GM19397 (cell line): ENCODE measurements around the gene HOXA6.

Experiments
- ATAC-seq: cut with Tn5 transposase; IDR thresholded peaks from one replicate; pipeline ENCODE4 v1.9.1; 2021; ENCODE audit warnings: mild to moderate bottlenecking, moderate library complexity; ENCODE audit not compliant: unreplicated experiment

Gene HOXA6

DNA sequence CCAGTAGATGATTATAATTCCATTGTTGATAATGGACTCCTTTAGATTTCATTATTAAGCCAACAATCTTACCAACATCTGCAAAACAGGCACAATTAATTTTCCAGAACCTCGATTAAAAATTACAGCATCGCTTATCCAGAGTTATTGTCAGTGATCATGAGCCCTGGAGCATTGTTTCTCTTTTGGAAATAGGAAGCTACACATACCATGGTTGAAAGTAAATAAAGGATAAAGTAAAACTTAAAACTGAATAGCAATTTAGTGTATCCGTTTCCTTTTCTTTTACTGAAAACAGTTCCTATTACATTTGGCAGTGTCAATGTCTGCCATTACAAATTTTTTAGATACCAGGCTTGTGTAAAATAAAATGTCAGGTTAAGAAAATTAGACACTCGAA lies 35.2 kb downstream of the HOXA6 start:
- no peak for ATAC-seq

DNA sequence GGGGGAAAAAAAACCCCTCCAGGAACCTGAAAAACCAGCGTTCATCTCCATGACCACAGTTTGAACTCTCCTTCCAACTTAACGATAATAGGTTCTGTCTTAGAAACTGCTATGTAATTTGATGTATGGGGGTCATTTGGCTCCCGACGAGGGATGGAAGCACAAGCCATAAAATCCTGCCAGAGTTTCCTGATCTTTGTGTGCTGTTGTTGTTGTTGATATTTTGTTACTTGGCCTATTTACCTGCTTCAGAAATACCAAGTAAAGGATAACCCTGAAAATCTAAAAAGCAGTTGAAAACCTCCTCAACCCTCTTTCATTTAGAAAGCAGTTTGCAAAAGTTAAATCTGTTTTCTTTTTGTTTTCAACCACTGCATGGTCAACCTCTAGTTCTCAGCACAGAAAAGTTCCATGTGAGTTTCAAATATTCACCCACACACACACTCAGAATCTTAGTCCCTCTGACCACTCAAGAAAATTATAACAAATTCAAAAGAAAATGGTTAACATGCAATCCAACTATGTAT lies 35.8 kb downstream of the HOXA6 start:
- no peak for ATAC-seq

DNA sequence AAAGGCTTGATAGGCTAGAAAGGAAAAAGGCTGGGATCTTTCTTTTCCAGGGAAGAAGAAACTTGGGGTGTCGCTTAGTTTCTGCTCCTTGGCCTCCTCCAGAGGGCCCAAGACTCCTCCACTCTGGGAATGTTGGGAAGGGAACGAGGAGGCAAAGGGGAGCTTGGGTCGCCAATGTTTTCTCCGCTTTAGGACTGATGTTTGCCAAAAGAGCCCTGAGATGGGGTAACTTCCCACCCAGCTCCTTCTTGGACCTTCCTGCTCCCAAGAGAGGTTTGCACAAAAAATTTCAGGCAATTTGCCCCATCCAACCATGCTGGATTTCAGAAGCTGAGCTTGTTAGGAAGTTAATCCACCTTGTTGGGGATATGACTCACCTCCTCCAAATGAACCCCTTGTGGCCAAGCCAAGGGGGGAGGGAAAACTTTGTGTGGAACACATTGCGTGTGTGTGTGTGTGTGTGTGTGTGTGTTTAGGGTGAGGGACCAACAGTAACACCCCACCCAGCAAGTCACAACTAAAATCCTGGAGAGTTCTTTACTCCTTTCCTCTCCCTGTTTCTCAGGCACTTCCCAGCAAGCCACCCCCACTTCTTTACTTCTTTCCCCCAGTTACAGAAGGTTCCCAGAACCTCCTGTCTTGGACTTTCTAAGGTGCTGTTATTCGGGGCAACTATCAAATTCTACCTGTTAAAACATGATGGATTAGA lies 36.4 kb downstream of the HOXA6 start:
- ATAC-seq, result no peak

DNA sequence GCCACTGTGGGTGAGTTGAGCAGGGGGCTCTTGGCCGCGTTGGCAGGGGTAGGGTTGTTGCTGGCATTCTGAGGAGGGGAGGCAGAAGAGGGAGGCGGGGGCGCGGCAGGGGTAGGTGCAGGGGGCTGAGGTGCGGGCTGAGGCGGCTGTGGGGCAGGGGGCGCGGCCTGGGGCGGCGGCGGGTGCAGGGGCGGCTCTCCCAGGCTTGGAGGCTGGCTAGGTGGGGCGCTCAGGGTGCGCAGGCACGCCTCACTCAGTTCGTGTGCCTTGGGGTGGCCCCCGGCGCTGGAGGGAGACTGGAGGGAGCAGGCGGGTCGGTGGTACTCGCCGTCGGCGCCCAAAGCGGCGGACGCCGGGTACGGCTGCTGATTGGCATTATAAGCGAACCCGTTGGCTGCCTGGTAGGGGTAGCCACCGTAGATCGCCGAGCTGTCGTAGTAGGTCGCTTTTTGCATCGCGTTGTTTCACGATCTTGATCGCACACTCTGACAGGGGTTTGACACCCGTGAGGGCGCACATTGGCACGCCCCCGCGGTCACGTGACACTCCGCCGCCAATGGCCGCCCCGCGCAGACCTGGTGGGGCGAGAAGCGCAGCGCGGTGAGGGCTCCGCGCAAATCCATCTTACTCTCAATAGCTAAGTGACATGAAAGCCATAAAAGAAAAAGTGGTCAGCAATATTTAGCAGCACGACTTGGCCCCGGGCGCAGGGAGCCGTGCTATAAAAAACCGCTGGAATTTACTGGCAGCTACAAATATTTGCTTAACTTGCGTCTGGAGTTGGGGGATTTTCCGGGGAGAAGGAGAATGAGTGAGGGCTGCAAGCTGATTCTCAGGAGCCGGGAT lies 37.2 kb downstream of the HOXA6 start:
- no peak for ATAC-seq

DNA sequence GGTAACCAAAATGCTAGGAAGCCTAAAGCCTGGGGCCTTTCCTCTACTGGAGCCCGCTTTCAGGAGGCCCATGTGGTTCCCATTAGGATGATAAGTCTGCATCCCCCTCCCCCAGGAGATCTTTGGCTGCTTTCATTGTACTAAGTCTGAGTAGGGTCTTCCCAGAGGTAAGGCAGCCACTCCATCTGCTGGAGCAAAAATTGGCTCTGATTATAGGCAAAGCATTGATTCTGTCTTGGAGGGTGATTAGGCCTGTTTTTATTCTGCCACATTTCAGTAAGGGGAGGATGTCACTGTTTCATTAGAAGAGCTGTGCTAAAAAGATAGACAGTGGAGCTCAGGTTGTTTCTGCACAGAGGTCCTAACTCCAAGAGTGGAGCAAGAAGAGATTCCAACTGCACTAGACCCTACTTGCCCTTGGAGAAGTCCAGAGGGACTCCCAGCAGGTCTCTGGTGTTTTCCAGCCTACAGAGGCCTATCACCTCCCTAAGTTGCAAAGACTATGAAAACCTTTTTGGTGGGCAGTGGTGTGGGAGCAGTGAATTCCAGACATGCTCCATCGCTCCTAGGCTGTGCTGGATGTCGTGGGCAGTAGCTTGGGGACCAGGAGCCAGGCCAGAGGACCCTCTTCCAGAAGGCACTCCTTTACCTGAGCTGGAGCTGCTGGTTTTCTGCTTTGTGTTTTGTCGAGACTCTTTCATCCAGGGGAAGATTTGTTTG lies 37.9 kb downstream of the HOXA6 start:
- ATAC-seq, result no peak

DNA sequence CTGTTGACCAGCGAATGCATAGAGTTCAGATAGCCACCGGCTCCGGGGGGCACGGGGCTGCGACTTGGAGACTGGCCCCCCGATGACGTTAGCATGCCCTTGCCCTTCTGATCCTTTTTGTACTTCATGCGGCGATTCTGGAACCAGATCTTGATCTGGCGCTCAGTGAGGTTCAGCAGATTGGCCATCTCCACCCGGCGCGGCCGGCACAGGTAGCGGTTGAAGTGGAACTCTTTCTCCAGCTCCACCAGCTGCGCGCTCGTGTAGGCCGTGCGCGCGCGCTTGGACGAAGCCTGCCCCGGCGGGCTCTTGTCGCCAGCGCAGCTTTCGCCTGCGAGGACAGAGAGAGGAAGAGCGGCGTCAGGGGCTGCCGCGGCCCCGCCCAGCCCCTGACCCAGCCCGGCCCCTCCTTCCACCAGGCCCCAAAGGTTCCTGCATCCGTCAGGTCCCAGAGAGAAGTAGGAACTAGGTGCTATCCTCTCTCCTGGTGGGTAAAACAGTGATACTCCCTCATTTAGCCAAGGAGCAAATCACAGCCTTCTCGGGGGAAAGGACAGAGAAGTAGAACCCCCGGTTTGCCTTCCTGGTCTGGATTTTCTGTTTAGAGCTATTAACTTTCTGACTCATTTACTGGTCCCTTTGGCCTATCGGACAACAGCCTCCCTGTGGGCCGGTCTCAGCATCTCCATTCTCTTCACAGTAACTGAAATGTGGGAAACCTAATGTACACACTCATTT lies 39.0 kb downstream of the HOXA6 start:
- ATAC-seq, result no peak

DNA sequence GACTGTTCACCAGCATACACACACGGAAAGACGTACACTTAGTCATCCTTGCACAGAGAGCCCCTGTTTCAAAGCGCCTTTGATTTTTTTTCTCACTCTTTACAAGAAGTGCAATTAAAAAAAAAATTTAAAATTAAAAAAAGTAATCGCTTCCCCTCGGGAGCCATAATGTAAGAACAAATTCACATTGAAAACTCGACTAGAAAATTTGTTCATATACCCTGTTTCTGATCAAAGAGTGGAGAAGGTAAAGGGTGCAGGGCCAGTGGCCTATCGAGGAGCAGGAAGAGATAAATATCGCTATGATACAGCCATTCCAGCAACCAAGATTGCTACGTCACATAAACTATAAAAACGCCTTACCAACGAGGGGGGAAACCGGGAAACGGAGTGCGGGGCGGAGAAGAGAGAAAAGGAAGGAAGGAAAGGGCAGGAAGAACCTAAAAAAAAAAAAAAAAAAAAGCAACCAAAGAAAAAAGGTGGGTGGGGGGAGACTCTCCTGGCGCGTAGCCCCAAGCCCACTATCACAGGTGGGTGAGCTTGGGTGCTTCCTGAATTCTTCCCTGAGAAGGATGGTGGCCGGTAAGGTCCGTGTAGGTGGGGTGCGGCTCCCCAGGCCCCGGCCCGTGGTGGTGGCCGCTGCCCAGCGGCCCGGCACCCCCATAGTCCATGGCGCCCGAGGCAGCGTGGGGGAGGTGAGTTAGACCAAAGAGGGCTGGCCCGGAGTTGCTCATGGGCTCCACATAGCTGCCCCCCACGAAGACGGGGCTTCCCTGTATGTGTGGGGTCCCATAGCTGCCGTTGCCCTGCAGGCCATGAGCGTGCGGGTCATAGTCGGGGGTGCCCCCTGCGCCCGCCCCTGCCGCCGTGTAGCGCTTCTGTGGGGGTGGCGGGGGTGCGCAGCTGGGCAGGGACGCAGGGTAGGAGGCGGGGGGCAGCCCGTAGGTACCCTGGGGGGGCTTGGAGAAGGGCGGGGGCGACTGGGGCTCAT lies 39.9 kb downstream of the HOXA6 start:
- no peak for ATAC-seq

DNA sequence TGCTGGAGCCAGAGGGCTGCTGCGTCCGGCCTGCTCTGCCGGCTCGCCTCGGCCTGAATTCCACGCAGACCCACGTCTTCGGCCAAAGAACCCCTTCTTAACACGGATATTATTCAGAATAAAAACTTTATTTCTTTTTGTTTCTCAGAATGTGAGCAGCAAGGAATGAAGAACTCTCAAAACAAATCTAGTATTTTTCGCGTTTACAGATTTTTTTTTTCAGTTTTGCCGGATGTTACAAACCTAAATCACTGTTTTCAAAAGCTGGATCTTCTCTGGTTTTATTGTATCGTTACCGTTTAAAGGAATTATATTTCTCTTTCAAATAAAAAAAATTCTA lies 40.7 kb downstream of the HOXA6 start:
- no peak for ATAC-seq

DNA sequence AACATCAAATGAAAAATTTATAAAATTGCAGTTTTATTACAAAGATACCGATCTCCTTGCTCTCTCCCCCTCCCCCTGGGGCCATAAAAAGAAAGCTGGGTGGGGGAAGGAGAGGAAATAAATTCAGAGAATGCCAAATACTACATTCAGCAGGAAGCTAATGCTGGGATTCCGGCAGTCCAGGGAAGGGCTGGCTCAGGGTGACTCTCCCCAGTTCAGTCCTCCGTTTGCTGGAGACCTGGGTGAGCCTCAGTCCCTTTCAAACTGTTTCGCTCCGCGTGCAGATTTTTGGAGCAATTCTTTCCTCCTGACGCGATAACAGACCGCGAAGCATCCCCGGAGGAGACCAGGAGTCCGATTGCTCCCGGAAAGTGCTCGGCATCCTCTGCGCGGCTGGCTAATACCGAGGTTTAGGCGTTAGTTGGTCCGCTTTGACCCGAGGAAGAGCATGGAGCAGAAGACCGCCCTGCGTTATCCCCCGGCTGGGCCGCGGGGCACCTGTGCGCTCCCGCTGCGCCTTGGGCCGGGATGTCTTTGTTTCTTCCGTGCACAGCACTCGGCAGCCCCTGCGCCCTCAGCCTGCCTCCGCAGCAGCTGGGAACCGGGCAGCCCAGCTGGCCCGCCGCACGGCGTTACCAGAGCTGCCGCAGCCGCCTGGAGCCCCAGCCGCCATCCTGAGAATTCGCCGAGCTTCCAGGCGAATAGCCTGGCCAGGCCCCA lies 41.2 kb downstream of the HOXA6 start:
- ATAC-seq, result no peak

DNA sequence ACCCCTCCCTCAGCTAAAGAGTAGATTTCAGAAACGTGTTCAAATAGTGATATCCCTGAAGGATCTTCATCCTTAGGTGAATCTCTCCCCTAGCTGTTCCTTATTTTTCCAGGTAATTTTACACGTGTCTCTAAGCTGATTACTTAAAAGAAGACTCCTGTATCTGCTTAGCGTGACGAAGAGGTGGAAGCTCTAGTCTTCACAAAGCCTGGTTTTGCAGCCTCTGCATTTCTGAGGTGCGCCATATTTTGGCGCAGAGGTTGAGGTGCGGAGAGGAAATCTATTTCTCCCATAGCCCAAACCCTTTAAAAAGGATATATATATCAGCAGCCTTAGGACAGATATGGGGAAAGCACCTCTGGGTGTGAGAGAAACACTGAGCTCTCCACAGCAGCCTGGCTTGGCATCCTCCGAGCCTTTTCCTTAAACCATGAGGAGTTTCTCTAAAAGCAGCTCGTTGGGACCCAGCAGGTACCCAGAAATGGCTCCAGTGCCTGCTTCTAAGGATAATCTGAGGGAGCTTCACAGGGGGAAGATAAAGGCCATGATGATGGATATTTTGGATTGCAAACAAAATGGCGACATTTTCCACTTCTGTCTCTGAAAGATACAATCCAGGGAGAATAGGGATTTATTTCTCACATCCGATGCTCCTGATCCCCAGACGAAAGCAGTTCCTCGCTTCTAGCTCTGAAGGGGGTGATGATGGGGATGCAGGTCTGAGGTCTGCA lies 42.1 kb downstream of the HOXA6 start:
- ATAC-seq, result no peak

DNA sequence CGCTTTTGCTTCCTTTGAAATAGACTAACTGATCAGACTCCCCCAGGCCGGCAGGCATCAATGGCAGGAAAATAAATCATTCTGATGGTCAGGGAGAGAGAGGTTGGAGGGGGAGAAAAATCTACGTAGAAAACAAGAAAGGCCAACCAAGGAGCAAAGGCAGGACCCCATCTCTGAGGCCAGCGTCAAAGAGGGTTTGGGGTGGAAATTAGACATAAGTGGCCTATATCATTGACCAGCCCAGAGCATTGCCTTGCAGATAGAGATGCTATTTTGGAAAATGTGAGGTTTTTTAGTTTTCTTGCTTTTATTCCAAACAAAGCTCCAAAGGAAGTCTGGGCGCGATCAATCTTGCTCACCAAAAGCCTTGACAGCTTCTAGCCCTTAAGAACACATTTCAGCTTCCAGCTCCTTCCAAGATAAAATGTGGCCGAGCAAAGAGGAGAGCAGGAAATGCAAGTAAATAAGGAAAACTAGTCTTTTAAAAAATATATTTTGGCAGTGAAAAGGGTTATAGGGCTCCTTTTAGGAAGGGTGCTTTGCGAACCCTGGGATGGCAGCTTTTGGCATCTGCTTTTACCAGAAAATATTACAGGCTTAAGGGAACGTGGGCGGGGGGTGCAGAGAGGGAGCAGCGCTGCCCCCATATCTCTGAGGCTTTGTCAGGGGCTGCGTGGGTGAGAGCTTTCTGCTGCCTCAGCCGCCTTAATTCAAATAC lies 43.1 kb downstream of the HOXA6 start:
- ATAC-seq, result no peak

DNA sequence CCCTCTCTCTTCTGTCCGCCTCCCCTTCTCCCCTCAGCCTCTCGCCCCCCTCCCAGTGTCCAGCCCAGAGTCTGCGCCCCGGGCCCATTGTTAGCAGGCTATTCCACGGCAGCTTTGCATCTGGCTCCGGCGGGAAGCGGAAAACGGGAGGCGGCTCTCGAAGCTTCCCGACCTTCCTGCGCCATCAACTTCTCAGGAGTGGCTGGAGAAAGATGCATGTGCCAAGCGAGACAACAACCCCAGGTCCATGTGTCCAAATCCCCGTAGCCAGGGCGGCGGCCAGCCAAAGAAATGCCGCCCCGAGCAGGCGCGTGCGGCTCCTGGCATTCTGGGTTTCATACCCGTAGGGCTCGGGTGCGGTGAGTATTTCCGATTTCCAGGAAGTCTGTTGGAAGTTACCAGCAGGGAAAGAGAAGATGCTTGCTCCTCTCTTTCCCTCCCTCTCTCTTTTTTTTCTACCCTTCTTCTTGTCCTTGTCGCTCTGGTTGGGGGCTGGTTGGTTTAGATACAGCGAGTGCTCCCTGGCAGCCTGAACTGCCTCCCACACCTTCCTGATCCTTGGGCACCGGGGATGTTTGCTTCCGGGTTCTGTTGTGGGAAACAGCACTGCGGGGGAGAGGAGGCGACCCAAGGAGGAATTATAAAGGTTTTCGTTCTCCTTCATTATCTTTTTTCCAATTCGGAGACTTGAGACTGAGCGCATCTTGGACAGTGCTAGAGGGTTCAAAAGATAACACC lies 43.9 kb downstream of the HOXA6 start:
- ATAC-seq, result no peak

DNA sequence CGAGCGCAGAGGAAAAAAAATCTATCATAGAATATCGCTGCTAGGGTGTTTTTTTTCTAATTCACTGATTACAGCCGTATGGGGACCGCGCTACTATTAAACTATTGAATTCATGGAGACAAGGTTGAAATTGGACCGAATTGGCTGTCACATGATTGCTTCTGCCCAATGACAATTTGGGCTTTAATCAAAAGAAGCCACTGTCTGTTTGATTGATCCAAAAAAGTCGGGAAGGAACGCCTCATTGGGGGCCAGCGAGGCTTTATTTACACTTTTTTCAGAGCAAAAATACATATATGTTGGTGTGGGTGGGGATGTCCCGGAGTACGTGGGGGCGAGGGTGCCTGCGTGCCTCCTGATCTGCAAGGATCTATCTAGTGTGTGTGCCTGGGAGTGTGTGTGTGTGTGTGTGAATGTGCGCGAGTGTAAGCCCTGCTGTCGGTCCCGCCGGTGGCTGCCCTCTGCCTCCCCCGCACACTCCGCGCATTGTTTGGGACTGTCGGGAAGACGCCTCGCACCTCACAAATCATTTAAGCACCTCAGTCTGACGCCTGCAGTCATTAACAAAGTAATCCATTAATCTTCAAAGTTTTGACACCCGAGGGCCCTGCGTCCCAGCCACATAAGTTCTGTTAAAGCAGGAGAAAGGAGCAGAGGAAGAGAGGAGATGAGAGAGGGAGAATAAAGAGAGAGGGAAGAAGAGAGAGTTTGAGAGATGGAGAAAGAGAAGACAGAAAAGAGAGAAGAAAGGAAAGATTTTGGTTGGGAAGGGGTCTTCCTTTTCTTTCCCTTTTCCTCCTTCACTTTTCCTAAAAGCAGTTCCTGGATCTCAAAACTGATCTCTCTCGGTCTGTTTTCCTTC lies 44.8 kb downstream of the HOXA6 start, which contains the start of gene HOXA2:
Gene HOXA2 (minus strand): TSS at position 103 of the 862 bp plus-strand sequence. CDS start 183 bp downstream, outside the sequence.
- no peak for ATAC-seq

DNA sequence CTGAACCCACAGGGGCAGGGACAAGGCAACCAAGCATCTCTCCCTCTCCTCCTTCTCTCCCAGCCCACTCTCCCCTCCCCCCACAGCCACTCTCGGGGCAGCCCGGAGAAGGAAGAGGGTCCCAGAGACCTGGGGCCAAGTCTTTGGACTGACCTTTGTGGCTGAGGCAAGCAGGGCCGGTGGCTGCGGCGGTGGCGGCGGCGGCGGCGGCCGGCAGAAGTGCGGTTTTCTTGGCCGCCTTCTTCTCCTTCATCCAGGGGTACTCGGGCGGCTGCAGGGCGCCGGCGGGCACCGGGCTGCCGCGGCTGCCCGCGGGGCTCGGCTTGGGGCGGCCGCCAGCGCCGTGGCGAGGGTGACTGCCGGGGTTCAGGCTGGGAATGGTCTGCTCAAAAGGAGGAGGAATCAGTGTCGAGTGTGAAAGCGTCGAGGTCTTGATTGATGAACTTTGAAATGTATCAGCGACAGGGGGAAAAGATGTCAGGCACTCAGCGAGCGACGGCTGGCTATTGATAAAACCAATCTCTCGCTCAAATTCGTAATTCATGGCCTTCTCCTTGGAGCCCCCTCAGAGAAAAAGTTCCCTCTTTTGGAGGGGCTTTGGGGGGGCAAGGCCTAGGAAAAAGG lies 45.5 kb downstream of the HOXA6 start:
- ATAC-seq, result no peak

DNA sequence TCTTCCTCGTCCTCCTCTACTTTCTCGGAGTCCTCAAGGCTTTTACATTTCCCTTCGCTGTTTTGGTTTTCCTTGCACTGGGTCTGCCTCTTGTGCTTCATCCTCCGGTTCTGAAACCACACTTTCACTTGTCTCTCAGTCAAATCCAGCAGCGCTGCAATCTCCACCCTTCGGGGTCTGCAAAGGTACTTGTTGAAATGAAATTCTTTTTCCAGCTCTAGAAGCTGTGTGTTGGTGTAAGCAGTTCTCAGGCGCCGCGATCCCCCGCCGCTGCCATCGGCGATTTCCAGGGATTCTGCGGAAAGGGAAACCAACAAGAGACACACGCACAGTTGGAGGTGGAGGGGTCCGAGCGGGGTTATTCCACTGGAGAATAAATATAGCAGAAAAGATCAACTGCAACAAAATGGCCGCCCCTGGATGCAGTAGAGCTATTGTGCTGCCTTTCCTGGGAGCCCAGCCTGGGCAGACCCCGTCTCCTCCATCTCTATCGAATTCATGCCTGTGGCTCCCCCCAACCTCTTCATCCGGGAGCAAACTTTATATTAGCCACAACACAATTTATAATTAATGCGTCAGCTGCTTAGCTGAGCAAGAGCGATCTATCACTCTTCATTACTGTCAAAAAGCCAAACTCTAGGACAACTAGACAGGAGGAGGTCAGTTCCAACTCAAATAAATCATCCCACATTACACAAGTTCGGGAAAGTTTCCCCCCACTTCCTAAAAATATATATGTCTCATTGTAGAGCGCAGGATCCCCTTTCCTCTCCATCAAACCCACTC lies 46.2 kb downstream of the HOXA6 start:
- no peak for ATAC-seq
